ENCODE results near the gene ITIH4. TPM values are rescaled to one million over a fixed set of nuclear protein-coding genes. Genes with fewer than 3 reads are reported as not detected.

ITIH4 gene
- total and polyA plus RNA-seq, 10 of the 15 experiments (the other 5 are each of a cell fraction or from before 2014, with no cell fraction given), result 0.64 to 4.1 (median 1.3) TPM

DNA sequence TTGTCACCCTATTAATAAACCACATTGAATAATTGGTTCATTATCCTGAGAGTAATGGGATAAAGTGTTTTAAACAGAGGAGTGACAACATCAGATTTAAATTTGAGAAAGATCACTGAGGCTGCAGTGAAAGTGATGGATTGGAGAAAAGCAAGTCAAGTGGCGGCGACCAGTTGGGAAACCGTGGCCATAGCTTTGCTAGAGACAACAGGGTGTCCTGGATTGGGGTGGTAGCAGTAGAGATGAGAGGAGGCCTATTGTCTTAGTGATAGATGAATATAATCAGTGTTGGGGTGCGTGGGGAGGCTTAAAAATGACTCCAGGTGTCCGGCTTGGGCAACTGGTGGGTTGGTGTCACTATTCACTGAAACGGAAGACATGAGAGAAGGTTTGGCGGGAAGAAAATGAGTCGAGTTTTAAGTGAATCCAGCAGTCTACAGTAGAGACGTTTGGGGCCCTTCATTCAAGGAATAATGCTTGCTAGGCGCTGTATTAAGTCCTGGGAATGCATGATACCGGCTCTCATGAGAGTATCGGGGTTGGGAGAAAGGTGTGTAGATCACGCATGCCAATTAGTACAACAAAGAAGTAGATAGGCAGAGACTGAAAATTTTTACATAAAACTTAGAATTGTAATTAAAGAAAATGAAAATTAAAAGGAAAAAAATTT is 60.6 kb downstream of the ITIH4 start:
- Histone ChIP-seq H3K27me3 (replicated peaks in 1 of 2; ENCODE audit: control insufficient read depth in 2 of 2, insufficient read depth in 2 of 2, low read length in 1 of 2) (no peaks in the 10 kb centered on the region), H3K36me3 (ENCODE audit: control insufficient read depth in 2 of 2, insufficient read depth in 2 of 2, low read length in 1 of 2) (no peaks in the 10 kb centered on the region), H3K4me2 (ENCODE audit: control insufficient read depth, insufficient read depth) (peak overlapping the region; percentile 72), H3K9me3 (replicated peaks; ENCODE audit: control insufficient read depth, insufficient read depth, low read length) (no peaks in the 10 kb centered on the region), H3K27ac (ENCODE audit: control insufficient read depth, insufficient read depth) (no peak overlapping the region), H3K9ac (ENCODE audit: control insufficient read depth, insufficient read depth, low read length) (peak overlapping the region; percentile 78), H4K20me1 (ENCODE audit: control insufficient read depth, insufficient read depth) (no peaks in the 10 kb centered on the region), H3K4me1 (ENCODE audit: control insufficient read depth, insufficient read depth, low read length) (peaks cover 4% of the 10 kb centered on the region), H3K4me3 (peak overlapping the region; percentile 73), H3K79me2 (ENCODE audit: control insufficient read depth, insufficient read depth, low read length) (peaks cover 9% of the 10 kb centered on the region), H2AFZ (ENCODE audit: control insufficient read depth, low read depth, low read length) (peak overlapping the region; percentile 86)
- intact Hi-C loops (cut with micrococcal nuclease; ENCODE audit: unreplicated experiment), result loop anchor here (2.0 kb wide), 1 partner anchor 63 kb away; the partner anchor contains the start of gene SPCS1
- in situ Hi-C loops (cut with MboI), result no loop called here
- SMC1A ChIA-PET (ENCODE audit: uncharacterized antibody, unreplicated experiment), result interaction anchor here (0.9 to 1.3 kb wide), 4 partner anchors 10 to 83 kb away, joined by 3 to 5 read pairs (median 3); no protein-coding TSS in a partner anchor
- 39% methylated on average over 13 of the region's 13 CpGs for WGBS (ENCODE audit: insufficient coverage, insufficient replicate concordance, low lambda C conversion rate, missing lambda C conversion rate)
- TF ChIP-seq CHD1 (IDR thresholded peaks at IDR 0.05; ENCODE audit: low read depth, low read length), result no peak
- peak; percentile 11; the same call in 1 of the 2 replicates for TF ChIP-seq MLLT1 (IDR thresholded peaks at IDR 0.05)
- DNase-seq (ENCODE audit: low read depth, low spot score) (no peak), ATAC-seq (no peak), FAIRE-seq (peak; percentile 56)
- TSS peak; percentile 65 for BruUV-seq (replicated peaks)
- CTCF ChIA-PET, result interaction anchor here (0.9 to 1.2 kb wide), 3 partner anchors 10 to 125 kb away, joined by 3 to 4 read pairs (median 4); no protein-coding TSS in a partner anchor
- POLR2A ChIA-PET, result interaction anchor here (0.6 to 1.5 kb wide), 6 partner anchors 9 to 85 kb away, joined by 3 to 15 read pairs (median 3); no protein-coding TSS in a partner anchor
- RAD21 ChIA-PET (ENCODE audit: unreplicated experiment), result interaction anchor here (0.6 to 1.9 kb wide), 4 partner anchors 9 to 304 kb away, joined by 3 to 8 read pairs (median 4); partner anchors contain the start of genes GLT8D1 and SPCS1

- H3K79me2 ChIP-seq (ENCODE audit: control insufficient read depth, insufficient read depth, low read length), result no peaks in the 10 kb centered on the region
- POLR2A ChIA-PET, result interaction anchor here (0.6 kb wide), 1 partner anchor 137 kb away, joined by 4 read pairs; no protein-coding TSS in a partner anchor
- CTCF ChIA-PET, result no interaction called here
- no peak overlapping the region for H2AFZ ChIP-seq (ENCODE audit: control insufficient read depth, low read depth, low read length)
- H3K4me1 ChIP-seq (ENCODE audit: control insufficient read depth, insufficient read depth, low read length), result no peaks in the 10 kb centered on the region
- SMC1A ChIA-PET (ENCODE audit: uncharacterized antibody, unreplicated experiment), result interaction anchor here (1.3 kb wide), 1 partner anchor 14 kb away, joined by 3 read pairs; the partner anchor contains the start of gene ITIH1
- in situ Hi-C loops (cut with MboI), result no loop called here
- no peak overlapping the region for H3K4me2 ChIP-seq (ENCODE audit: control insufficient read depth, insufficient read depth)
- RAD21 ChIA-PET (ENCODE audit: unreplicated experiment), result no interaction called here
- BruUV-seq (replicated peaks), result no TSS peak
- H3K4me3 ChIP-seq, result no peak overlapping the region
- H3K27me3 ChIP-seq (replicated peaks in 1 of 2; ENCODE audit: control insufficient read depth in 2 of 2, insufficient read depth in 2 of 2, low read length in 1 of 2), result no peaks in the 10 kb centered on the region
- peaks cover 0 to 6% of the 10 kb centered on the region in 2 experiments; a peak in 1 of 4 replicates for H3K36me3 ChIP-seq (ENCODE audit: control insufficient read depth in 2 of 2, insufficient read depth in 2 of 2, low read length in 1 of 2)
- DNase-seq (ENCODE audit: low read depth, low spot score) (no peak), FAIRE-seq (no peak), ATAC-seq (no peak)
- 93% methylated on average over 2 of the region's 2 CpGs for WGBS (ENCODE audit: insufficient coverage, insufficient replicate concordance, low lambda C conversion rate, missing lambda C conversion rate)
- no peaks in the 10 kb centered on the region for H3K9me3 ChIP-seq (replicated peaks; ENCODE audit: control insufficient read depth, insufficient read depth, low read length)
- H4K20me1 ChIP-seq (ENCODE audit: control insufficient read depth, insufficient read depth), result no peaks in the 10 kb centered on the region
- intact Hi-C loops (cut with micrococcal nuclease; ENCODE audit: unreplicated experiment), result no loop called here
- no peak overlapping the region for H3K27ac ChIP-seq (ENCODE audit: control insufficient read depth, insufficient read depth)
- H3K9ac ChIP-seq (ENCODE audit: control insufficient read depth, insufficient read depth, low read length), result no peak overlapping the region
- no peak for TF ChIP-seq EED (IDR thresholded peaks at IDR 0.05; ENCODE audit: low read depth)
- TF ChIP-seq NR2F1 (conservative IDR thresholded peaks at IDR 0.05), result no peak
- no peak for TF ChIP-seq USF1 (IDR thresholded peaks at IDR 0.05; ENCODE audit: borderline replicate concordance, extremely low read length, insufficient read depth, low read depth, low read length)
- TF ChIP-seq, protein P1, sequence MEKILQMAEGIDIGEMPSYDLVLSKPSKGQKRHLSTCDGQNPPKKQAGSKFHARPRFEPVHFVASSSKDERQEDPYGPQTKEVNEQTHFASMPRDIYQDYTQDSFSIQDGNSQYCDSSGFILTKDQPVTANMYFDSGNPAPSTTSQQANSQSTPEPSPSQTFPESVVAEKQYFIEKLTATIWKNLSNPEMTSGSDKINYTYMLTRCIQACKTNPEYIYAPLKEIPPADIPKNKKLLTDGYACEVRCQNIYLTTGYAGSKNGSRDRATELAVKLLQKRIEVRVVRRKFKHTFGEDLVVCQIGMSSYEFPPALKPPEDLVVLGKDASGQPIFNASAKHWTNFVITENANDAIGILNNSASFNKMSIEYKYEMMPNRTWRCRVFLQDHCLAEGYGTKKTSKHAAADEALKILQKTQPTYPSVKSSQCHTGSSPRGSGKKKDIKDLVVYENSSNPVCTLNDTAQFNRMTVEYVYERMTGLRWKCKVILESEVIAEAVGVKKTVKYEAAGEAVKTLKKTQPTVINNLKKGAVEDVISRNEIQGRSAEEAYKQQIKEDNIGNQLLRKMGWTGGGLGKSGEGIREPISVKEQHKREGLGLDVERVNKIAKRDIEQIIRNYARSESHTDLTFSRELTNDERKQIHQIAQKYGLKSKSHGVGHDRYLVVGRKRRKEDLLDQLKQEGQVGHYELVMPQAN (conservative IDR thresholded peaks at IDR 0.05), result no peak
- no peak for TF ChIP-seq NFIC (IDR thresholded peaks at IDR 0.05; ENCODE audit: low read depth, low read length)
- no peak for TF ChIP-seq MYB (IDR thresholded peaks at IDR 0.05; ENCODE audit: borderline replicate concordance, low read depth, low read length)
- TF ChIP-seq SP1 (IDR thresholded peaks at IDR 0.05; ENCODE audit: low read depth, low read length), result no peak
Observed at GRCh38 chr3:52763466-52763865, 67.0 kb downstream of the ITIH4 start.

Measured in GM12878 (cell line).